HG03439 (cell line): ENCODE measurements around the gene RPL10A.
"Not testable (repeated sequence)": the region's sequence is repeated elsewhere in the genome, so short reads cannot be mapped to it uniquely, and the experiment has no call there.

Experiments
- ATAC-seq: cut with Tn5 transposase; IDR thresholded peaks from one replicate; pipeline ENCODE4 v1.9.1; 2021; ENCODE audit warnings: mild to moderate bottlenecking, moderate library complexity; ENCODE audit not compliant: unreplicated experiment

RPL10A gene

DNA sequence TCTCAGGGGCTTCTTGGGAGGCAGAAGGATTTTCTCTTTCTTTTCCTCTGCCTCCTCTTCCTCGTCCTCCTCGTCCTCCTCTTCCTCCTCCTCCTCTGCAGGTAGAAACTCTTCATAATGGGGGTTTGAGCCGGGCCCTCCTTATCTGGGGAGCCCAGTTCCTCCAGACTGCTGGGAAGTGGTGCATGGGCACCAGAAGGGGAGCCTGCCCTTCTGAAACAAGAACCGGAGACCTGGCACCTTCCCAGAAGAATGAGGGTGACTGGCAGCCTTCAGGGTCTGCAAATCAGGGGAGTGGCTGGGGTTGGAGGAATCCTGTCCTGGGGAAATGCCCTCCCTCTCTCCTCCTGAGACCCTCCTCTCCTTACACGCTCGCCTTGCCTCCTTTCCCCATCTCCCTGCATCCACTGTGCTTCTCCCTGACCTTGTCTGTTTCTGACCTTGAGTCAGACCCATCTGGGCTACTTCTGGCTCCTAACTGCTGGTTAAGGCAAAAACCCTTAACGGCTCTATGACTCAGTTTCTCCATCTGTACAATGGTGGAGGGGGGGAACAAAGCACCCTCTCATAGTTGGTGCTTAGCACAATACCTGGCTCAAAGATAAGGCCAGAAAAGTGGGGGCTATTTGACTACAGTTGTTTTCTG is 42.8 kb downstream of the RPL10A start:
- ATAC-seq: no peak

DNA sequence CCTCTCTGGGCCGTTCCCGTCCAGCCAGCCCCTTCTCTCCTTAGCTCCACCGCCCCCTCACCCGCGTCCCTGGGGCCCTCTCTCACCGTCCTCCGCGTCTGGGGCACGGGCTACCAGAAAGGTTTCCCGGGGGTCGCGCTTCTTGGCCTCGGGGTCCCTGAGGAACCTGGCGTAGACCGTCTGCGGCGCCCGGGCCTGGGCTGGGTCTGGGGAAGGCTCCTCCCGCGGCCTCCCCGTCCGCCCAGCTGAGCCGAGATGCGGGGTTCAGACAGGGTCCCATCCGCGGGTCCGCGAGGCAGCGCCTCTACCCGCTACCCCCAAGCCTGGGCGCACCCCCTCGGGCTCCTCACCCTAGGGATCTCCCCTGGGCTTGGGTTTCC is 43.4 kb downstream of the RPL10A start:
- ATAC-seq: no peak

DNA sequence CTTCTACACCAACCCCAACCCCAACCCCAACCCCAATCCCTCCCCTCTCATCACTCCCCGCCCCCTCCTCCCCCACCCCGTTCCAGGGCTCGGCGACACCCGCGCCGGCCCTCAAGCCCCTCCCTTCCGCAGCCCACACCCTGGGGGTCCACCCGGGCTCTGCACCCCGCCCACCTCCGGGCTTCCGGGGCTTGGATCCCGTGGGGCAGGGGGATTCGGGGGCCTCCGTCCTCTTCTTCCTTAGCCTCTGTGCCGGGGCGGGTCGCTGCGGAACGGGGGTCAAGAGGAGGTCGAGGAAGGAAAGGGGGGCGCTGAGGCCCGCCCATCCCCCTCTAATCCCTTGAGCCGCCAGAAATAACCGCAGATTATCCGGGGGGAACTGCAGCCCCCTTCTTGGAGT is 43.8 kb downstream of the RPL10A start:
- no peak for ATAC-seq

DNA sequence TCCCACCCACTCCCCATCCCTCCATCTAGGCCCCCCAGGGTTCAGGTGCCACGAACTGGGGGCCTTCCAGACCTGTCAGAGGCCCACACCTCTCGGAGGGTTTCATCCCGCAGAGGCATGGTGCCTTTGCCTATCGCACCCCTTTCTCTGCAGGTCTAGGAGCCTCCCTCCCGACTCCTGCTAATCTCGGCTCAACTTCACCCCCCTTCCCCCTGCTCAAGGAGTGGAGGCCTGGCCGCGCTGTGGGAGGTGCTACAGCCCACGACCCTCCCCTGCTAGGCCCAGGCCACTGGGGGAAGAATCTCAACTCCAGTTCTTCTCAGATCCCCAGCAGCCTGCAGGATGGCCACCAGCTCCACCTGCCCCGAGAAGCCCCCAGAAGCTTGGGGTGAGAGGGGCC is 44.5 kb downstream of the RPL10A start, which contains the start of gene TULP1:
Gene TULP1 (minus strand): TSS at position 157 of the 400 bp plus-strand sequence. CDS start 38 bp downstream, at position 119.
- ATAC-seq: no peak

DNA sequence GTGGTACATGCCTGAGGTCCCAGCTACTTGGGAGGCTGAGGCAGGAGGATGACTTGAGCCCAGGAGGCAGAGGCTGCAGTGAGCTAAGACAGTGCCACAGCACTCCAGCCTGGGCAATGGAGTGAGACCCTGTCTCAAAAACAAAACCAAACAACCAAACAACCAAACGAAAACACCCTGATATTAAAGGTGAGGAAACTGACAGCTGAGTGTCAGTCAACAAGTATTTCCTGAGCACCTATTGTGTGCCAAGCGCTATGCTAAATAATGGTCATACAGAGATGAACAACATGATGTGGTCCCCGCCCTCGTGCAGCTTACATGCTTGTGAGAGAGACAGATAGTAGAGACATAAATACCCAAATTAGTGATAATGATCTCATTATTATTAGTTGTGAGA is 46.4 kb downstream of the RPL10A start:
- ATAC-seq: no peak

DNA sequence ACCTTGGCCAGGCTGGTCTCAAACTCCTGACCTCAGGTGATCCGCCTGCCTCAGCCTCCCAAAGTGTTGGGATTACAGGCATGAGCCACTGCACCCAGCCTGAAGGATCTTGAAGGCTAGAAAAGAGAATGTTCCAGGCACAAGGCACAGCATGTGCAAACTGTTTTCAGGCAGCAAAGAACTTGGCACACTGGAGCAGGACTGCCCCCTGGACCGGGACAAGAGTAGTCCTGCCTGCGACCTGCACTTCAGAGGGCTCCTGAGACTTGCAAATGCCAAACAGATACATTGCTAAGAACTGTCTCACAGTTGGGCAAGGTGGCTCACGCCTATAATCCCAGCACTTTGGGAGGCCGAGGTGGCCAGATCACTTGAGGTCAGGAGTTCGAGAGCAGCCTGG is 47.7 kb downstream of the RPL10A start:
- not testable (repeated sequence) for ATAC-seq

DNA sequence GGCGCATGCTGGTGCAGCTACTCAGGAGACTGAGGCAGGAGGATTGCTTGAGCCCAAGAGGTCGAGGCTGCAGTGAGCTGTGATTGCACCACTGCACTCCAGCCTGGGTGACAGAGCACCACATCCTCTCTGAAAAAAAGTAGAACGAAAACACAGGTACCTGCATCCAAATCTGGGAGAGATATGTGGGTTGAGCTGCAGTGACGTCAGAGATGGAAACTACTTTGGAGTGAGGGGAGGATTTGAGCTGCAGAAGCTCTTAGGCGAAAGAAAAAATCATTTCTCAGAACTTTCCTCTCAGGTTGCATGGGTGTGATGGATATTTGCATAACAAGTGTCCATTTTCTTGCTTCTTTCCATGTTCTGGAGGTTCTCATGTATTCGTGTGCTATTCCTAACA is 48.5 kb downstream of the RPL10A start:
- no peak for ATAC-seq

DNA sequence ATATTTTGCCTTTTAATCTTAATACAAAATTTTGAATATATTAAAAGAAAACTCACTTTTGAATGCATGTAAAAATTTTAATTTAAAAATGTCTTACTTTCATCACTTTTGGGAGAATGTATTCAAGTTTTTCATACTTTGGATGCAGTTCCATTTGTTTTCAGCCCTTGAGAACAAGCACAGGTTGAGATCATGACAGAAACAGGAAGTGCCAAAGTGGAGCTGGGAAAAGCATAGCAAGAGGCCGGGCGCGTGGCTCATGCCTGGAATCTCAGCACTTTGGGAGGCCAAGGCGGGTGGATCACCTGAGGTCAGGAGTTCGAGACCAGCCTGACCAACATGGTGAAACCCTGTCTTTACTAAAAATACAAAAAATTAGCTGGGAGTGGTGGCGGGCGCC is 49.8 kb downstream of the RPL10A start:
- not testable (repeated sequence) for ATAC-seq

GRCh38 chr6:35518566-35519312 is 50.5 kb downstream of the RPL10A start:
- no peak for ATAC-seq

DNA sequence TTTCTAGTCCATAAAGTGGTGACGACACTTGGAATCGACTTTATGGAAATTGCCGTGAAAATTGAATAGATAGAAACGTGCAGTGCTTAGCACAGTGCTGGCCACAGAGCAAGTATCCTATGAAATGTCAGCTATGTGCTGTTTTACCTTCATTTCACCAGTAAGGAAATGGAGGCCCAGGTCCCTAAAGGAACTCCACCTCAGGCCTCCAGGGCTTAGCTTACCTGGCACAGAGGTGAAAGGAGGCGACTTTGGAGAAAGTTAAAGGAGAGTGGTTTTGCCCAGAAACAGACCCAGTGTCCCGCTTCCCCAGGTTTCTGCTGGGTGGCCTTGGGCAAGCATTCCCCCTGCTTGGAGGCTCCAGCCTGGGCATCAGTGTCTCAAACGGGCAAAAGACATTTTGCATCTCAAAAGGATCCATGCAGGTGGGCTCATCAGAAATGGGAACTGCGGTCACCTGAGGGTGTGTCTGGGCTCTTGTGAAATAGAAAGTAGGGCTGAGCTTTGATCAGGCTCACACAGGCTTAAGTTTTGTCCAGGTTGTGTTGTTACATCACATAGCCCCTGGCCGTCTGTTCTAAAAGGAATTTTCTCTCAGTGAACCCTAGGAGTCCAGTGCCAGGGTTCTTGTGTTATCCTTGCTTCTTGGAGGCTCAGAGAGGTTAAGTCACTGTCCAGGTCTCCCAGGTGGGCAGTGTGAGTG is 51.3 kb downstream of the RPL10A start:
- no peak for ATAC-seq
